ENCODE data around the gene GMIP. TPM values are rescaled to one million over a fixed set of nuclear protein-coding genes. Genes with fewer than 3 reads are reported as not detected.
A peak's percentile ranks its signal among the peaks of the same experiment; 100 is the strongest.
"Not testable (repeated sequence)": the region's sequence is repeated elsewhere in the genome, so short reads cannot be mapped to it uniquely, and the experiment has no call there.

Gene GMIP
- 56.1 and 61.2 TPM in 2 replicates for total RNA-seq

GRCh38 chr19:19643158-19644053, at the start of gene GMIP:
Gene GMIP (minus strand): TSS chr19:19643657. CDS start chr19:19643529, 128 bp downstream.
- Mint-ChIP-seq H3K36me3 (ENCODE audit: low read depth) (peaks cover 48% of the 10 kb centered on the region), H3K9me3 (no peaks in the 10 kb centered on the region), H3K27me3 (no peaks in the 10 kb centered on the region), H3K27ac (peak within 1 kb of the TSS; percentile 94), H3K4me3 (peak within 1 kb of the TSS; percentile 98), H3K4me1 (peaks cover 14% of the 10 kb centered on the region)
- intact Hi-C loops (cut with micrococcal nuclease) = loop anchor here (1.0 to 2.0 kb wide), 3 partner anchors 45 to 111 kb away; no protein-coding TSS in a partner anchor
- DNase-seq = peak; percentile 96

GRCh38 chr19:19691683-19692082, 48.2 kb upstream of the GMIP start:
- no peak overlapping the region for H3K4me3 Mint-ChIP-seq
- no peak overlapping the region for H3K27ac Mint-ChIP-seq
- intact Hi-C loops (cut with micrococcal nuclease) = no loop called here
- no peak for DNase-seq
- H3K4me1 Mint-ChIP-seq = no peaks in the 10 kb centered on the region
- peaks cover 20% of the 10 kb centered on the region for H3K36me3 Mint-ChIP-seq (ENCODE audit: low read depth)
- no peaks in the 10 kb centered on the region for H3K27me3 Mint-ChIP-seq
- peaks cover 9% of the 10 kb centered on the region for H3K9me3 Mint-ChIP-seq

GRCh38 chr19:19689023-19689422, 45.6 kb upstream of the GMIP start:
- H3K27ac Mint-ChIP-seq; DNase-seq; H3K4me3 Mint-ChIP-seq; H3K27me3 Mint-ChIP-seq; intact Hi-C loops (cut with micrococcal nuclease); H3K4me1 Mint-ChIP-seq: not testable (repeated sequence)
- Mint-ChIP-seq H3K36me3 (ENCODE audit: low read depth) (peaks cover 35% of the 10 kb centered on the region), H3K9me3 (peaks cover 12% of the 10 kb centered on the region)

GRCh38 chr19:19687090-19687489, 43.6 kb upstream of the GMIP start:
- DNase-seq = no peak
- Mint-ChIP-seq H3K36me3 (ENCODE audit: low read depth) (peaks cover 51% of the 10 kb centered on the region), H3K9me3 (peaks cover 17% of the 10 kb centered on the region), H3K27me3 (no peaks in the 10 kb centered on the region), H3K4me3 (no peak overlapping the region), H3K27ac (no peak overlapping the region), H3K4me1 (no peaks in the 10 kb centered on the region)
- intact Hi-C loops (cut with micrococcal nuclease) = no loop called here

- DNase-seq = no peak
- Mint-ChIP-seq H3K4me3 (no peak overlapping the region), H3K27me3 (no peaks in the 10 kb centered on the region), H3K27ac (no peak overlapping the region), H3K9me3 (peaks cover 17% of the 10 kb centered on the region), H3K4me1 (no peaks in the 10 kb centered on the region), H3K36me3 (ENCODE audit: low read depth) (peaks cover 55% of the 10 kb centered on the region)
- intact Hi-C loops (cut with micrococcal nuclease) = no loop called here
These were observed 43.1 kb upstream of the GMIP start for GRCh38 chr19:19686580-19686979.

GRCh38 chr19:19686119-19686518, 42.7 kb upstream of the GMIP start:
- H3K4me1 Mint-ChIP-seq; H3K27ac Mint-ChIP-seq; DNase-seq; intact Hi-C loops (cut with micrococcal nuclease); H3K4me3 Mint-ChIP-seq; H3K27me3 Mint-ChIP-seq: not testable (repeated sequence)
- peaks cover 59% of the 10 kb centered on the region for H3K36me3 Mint-ChIP-seq (ENCODE audit: low read depth)
- peaks cover 19% of the 10 kb centered on the region for H3K9me3 Mint-ChIP-seq

GRCh38 chr19:19679176-19680073, 36.0 kb upstream of the GMIP start:
- peaks cover 96% of the 10 kb centered on the region for H3K36me3 Mint-ChIP-seq (ENCODE audit: low read depth)
- H3K4me3 Mint-ChIP-seq = no peak overlapping the region
- H3K4me1 Mint-ChIP-seq = no peaks in the 10 kb centered on the region
- DNase-seq = no peak
- peaks cover 30% of the 10 kb centered on the region for H3K9me3 Mint-ChIP-seq
- intact Hi-C loops (cut with micrococcal nuclease) = no loop called here
- H3K27ac Mint-ChIP-seq = no peak overlapping the region
- no peaks in the 10 kb centered on the region for H3K27me3 Mint-ChIP-seq

- Mint-ChIP-seq H3K27me3 (no peaks in the 10 kb centered on the region), H3K4me3 (no peak overlapping the region), H3K4me1 (no peaks in the 10 kb centered on the region), H3K36me3 (ENCODE audit: low read depth) (peaks cover 95% of the 10 kb centered on the region), H3K9me3 (peaks cover 29% of the 10 kb centered on the region), H3K27ac (no peak overlapping the region)
- DNase-seq = no peak
- intact Hi-C loops (cut with micrococcal nuclease) = no loop called here
These were observed 34.1 kb upstream of the GMIP start for GRCh38 chr19:19677579-19677978.

GRCh38 chr19:19674315-19674714, 30.9 kb upstream of the GMIP start:
- DNase-seq = no peak
- Mint-ChIP-seq H3K4me1 (peaks cover 8% of the 10 kb centered on the region), H3K9me3 (peaks cover 25% of the 10 kb centered on the region)

GRCh38 chr19:19672816-19673215, 29.4 kb upstream of the GMIP start:
- H3K9me3 Mint-ChIP-seq = peaks cover 23% of the 10 kb centered on the region
- no peak overlapping the region for H3K27ac Mint-ChIP-seq
- peaks cover 15% of the 10 kb centered on the region for H3K4me1 Mint-ChIP-seq
- no peak for DNase-seq
- H3K36me3 Mint-ChIP-seq (ENCODE audit: low read depth) = peaks cover 83% of the 10 kb centered on the region
- H3K4me3 Mint-ChIP-seq = no peak overlapping the region
- H3K27me3 Mint-ChIP-seq = no peaks in the 10 kb centered on the region
- intact Hi-C loops (cut with micrococcal nuclease) = no loop called here

More at GRCh38 chr19:19674315-19674714, 30.9 kb upstream of the GMIP start:
- intact Hi-C loops (cut with micrococcal nuclease) = no loop called here
- peak overlapping the region; percentile 7 for H3K4me3 Mint-ChIP-seq
- H3K36me3 Mint-ChIP-seq (ENCODE audit: low read depth) = peaks cover 93% of the 10 kb centered on the region
- H3K27me3 Mint-ChIP-seq = no peaks in the 10 kb centered on the region
- no peak overlapping the region for H3K27ac Mint-ChIP-seq

- Mint-ChIP-seq H3K4me1 (peaks cover 18% of the 10 kb centered on the region), H3K27me3 (no peaks in the 10 kb centered on the region), H3K36me3 (ENCODE audit: low read depth) (peaks cover 58% of the 10 kb centered on the region), H3K4me3 (peak overlapping the region; percentile 94), H3K9me3 (peaks cover 14% of the 10 kb centered on the region), H3K27ac (peak overlapping the region; percentile 100)
- DNase-seq = no peak
- intact Hi-C loops (cut with micrococcal nuclease) = no loop called here
These were observed 26.7 kb upstream of the GMIP start for GRCh38 chr19:19670070-19670551.

GRCh38 chr19:19668230-19669012, 25.0 kb upstream of the GMIP start, which contains the start of gene ZNF101:
Gene ZNF101 (plus strand): TSS chr19:19668839. CDS start chr19:19668964, 125 bp downstream.
- H3K27me3 Mint-ChIP-seq = no peaks in the 10 kb centered on the region
- H3K4me1 Mint-ChIP-seq = peaks cover 22% of the 10 kb centered on the region
- DNase-seq = peak; percentile 97
- intact Hi-C loops (cut with micrococcal nuclease) = loop anchor here (1.0 to 10.0 kb wide), 7 partner anchors 64 to 756 kb away; partner anchors contain the start of genes ZNF14, ZNF506 and ZNF93
- peak within 1 kb of the TSS; percentile 100 for H3K27ac Mint-ChIP-seq
- H3K36me3 Mint-ChIP-seq (ENCODE audit: low read depth) = peaks cover 48% of the 10 kb centered on the region
- H3K9me3 Mint-ChIP-seq = peaks cover 7% of the 10 kb centered on the region
- peak within 1 kb of the TSS; percentile 94 for H3K4me3 Mint-ChIP-seq

GRCh38 chr19:19665420-19665948, 22.0 kb upstream of the GMIP start:
- H3K4me3 Mint-ChIP-seq, DNase-seq, H3K27ac Mint-ChIP-seq: not testable (repeated sequence)

More at GRCh38 chr19:19665420-19665948, 22.0 kb upstream of the GMIP start:
- Mint-ChIP-seq H3K36me3 (ENCODE audit: low read depth) (peaks cover 40% of the 10 kb centered on the region), H3K4me1 (peaks cover 39% of the 10 kb centered on the region)
- H3K9me3 Mint-ChIP-seq, H3K27me3 Mint-ChIP-seq: not testable (repeated sequence)
- intact Hi-C loops (cut with micrococcal nuclease) = loop anchor here (10.0 kb wide), 2 partner anchors 239 to 759 kb away; partner anchors contain the start of gene ZNF93

Data from activated CD4-positive, alpha-beta T cell treated with anti-CD3 and anti-CD28 coated beads, Interleukin-2, amount 10 ng/mL, durations not matched to agents 24 days and 14 days (primary cell).